T-helper 9 cell (primary cell): ENCODE results near the gene ANKRD45.
"Not testable (repeated sequence)": the region's sequence is repeated elsewhere in the genome, so short reads cannot be mapped to it uniquely, and the experiment has no call there.

ENCODE experiments used
- DNase-seq: peaks from one replicate; pipeline ENCODE4 v3.0.0-alpha.2; 2020

ANKRD45 gene

DNA sequence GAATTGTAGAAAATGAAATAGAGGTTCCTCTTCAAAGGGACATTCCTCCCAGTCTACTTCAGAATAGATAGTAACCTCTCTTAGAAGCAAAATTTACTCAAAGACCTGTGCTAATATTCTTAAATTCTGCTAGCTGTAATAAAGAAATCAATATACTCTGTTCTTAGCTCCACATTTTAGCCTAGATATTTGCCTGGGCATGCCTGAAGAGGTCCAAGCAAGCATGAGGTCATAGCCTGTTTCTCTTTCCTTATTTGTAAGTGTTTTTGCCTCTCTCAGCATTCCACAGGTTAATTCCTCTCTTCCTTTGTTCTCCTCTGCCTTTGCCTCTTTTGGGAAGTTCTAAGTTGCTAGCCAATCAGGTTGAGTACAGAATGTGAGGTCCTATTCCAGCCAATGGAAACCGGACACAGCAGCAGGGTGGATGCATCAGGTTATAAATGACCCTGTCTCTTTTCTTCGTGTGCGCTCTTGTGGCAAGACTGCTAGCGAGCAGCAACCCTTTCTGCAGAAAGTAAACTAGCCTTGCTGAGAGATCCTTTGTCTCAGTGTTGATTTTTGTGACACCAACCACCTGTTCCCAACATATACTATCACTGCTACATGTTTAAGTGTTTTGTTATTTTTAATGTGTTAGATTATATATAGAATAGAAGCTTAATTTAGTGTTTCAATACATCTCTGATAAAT is 27.1 kb downstream of the ANKRD45 start:
- DNase-seq: not testable (repeated sequence)

DNA sequence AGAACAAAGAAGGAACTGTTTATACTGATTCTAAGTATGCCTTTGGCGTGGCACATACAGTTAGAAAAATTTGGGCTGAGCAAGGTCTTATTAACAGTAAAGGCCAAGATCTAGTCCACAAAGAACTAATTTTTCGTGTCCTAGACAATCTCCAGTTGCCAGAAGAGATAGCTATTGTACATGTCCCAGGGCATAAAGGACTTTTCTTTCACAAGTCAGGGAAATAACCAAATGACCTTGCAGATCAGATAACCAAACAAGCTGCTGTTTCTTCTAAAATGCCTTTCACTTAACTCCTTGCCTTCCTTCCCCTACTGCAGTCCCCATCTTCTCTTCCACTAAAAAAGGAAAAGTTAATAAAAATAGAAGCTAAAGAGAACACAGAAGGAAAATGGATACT is 30.5 kb downstream of the ANKRD45 start:
- DNase-seq: no peak

DNA sequence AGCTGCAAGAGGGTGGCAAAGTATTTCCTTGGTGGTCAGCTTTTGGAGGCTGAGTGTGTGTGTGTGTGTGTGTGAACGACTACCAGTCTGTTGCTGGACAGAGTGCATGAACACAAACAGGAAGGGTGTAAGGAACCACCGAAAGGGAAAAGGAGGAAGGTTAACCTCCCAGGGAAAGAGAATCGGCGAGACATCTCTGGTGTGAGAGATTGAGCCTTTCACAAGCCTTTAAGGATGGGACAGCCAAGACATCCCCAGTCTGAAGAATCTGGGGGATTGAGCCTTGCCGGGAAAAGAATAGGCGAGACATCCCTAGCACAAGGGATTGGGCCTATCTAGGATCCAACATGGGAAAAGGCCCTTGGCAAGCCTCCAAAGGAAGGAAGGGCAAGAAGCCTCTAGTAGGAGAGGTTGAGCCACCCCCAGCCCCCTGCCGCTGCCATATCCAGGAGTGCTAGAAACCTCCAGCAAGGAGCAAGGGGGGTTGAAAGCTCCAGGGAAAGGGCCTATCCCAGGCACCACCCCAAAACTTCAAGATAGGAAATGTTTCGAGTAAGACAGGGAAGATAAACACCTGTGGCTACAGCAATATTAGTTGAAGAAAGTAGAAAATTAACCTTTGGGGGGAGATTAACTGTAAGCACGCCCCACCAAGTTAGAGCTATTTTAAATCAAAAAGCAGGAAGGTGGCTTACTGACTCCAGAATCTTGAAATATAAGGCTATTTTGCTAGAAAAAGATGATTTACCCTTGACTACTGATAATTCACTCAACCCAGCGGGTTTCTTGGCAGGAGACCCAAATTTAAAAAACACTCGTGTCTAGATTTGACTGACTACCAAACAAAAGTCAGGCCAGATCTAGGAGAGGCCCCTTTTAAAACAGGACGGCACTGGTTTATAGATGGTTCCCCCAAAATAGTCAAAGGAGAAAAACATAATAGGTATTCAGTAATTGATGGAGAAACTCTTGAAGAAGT is 31.3 kb downstream of the ANKRD45 start:
- no peak for DNase-seq

DNA sequence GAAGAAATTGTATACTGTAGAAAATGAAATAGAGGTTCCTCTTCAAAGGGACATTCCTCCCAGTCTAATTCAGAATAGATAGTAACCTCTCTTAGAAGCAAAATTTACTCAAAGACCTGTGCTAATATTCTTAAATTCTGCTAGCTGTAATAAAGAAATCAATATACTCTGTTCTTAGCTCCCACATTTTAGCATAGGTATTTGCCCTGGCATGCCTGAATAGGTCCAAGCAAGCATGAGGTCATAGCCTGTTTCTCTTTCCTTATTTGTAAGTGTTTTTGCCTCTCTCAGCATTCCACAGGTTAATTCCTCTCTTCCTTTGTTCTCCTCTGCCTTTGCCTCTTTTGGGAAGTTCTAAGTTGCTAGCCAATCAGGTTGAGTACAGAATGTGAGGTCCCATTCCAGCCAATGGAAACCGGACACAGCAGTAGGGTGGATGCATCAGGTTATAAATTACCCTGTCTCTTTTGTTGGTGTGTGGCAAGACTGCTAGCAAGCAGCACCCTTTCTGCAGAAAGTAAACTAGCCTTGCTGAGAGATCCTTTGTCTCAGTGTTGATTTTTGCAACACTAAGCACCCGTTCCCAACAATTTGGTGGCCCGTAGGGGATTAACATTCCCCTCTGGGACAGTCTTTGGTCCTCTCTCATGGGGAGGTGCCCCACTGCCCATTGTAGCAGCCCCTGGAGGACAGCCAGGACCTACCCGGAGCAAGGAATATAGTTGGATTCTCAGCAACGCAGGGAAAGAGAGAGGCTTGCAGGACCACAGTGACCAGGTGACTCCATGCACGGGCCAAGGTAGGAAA is 32.2 kb downstream of the ANKRD45 start:
- DNase-seq: not testable (repeated sequence)

DNA sequence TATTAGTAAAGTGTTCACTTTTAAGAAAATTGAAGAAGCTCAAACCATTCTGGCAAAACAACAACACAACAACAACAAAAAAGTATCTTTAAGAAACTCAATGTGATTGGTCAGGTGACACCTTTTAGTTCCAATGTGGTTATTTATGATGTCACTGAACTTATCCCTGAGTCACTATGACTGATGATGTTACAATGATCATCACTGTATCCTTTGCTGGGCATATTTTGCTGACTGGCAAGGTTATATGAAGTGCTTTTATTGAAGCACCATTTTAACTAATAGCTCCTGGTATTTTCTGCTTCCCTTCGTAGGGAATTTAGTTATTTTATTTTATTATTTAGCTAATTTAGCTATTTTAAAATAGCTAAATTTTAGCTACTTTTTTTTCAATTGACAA is 34.5 kb downstream of the ANKRD45 start, which contains the start of gene TEX50:
Gene TEX50 (plus strand): TSS at position 223 of the 400 bp plus-strand sequence. CDS start 184 bp downstream, outside the sequence.
- no peak for DNase-seq

GRCh38 chr1:173628888-173629287 is 40.8 kb downstream of the ANKRD45 start:
- no peak for DNase-seq

DNA sequence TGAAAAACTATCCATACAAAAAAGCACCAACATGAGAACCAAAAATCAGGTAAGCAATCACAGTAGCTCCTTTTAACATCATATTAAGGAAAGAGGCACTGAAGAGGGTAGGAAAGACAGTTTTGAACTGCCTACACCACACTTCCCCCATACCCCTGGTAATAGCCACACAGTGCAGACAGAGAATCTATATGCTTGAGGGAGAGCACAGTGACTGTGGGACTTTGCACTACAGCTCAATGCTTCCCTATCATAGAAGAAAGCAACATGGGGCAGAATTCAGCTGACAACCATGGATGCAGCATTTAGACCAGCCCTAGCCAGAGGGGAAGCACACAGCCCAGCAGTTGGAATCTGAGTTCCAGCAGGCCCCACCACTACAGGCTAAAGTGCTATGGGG is 42.4 kb downstream of the ANKRD45 start:
- DNase-seq: no peak

DNA sequence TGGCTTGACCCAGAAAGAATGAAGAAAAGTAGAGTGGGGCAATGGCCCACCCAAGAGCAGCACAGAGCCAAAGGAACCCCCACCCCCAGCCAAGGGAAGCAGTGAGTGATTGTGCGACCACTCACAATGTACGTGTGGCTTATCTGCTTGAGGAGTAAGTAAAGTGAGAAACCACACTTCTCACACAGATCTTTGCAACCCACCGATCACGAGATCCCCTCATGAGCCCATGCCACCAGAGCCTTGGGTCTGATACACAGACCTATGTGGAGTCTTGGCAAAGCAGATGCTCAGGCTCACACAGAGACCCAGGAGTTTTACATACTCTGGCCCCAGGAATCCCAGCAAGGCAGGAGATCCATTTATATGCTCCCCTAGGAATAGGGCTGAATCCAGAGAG is 52.8 kb downstream of the ANKRD45 start:
- DNase-seq: no peak

- not testable (repeated sequence) for DNase-seq
These were observed 56.6 kb downstream of the ANKRD45 start for GRCh38 chr1:173613086-173613485.

- no peak for DNase-seq
These were observed 61.0 kb downstream of the ANKRD45 start for GRCh38 chr1:173608503-173609216.

DNA sequence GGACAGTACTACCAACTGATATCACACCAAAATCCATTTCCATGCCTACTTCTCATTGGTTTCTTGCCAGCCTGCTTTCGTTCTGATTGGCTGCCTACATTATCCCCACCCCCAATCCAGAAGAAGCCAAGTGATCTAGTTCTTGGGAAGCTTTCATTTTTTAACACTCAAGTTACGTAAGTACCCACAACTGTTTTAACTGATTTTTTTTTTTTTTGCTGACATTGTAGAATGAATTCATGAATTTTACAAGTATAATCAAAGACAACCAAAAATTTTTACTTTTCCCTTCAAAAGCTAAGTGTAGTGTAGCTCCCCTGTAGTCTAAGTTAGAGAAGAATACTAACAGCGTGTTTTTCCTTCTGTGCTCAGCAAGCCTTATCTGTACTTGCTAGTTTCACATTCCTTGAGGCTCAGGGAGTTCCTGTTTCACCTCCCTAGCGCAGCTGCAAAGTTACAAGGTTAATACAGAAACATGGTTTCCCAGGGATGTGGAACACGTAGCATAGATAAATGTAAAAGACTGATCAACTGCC is 66.5 kb downstream of the ANKRD45 start, which contains the start of gene SLC9C2:
Gene SLC9C2 (minus strand): TSS at position 17 of the 536 bp plus-strand sequence. CDS start 1,296 bp downstream, outside the sequence.
- DNase-seq: no peak

DNA sequence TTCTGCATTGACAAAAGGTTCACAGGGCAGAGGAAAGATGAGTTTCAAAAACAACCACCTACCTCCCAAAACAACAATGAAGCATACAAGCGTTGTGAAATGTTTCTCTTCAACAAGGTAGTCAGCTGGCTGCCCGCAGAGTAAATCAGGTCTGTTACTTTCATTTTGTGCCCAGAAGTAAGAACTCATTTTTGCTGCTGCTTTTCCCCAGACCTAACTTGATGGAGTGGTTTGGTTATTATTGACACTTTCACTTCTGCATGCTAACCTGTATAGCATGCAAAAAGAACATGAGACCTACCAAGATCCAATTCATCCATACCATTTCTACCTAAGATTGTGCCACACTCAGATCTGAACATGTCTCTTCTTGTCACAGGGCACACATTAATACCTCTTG is 68.1 kb downstream of the ANKRD45 start:
- DNase-seq: no peak

GRCh38 chr1:173596097-173596825 is 73.4 kb downstream of the ANKRD45 start:
- DNase-seq: no peak

GRCh38 chr1:173591138-173591537 is 78.5 kb downstream of the ANKRD45 start:
- DNase-seq: not testable (repeated sequence)

- no peak for DNase-seq
These were observed 79.1 kb downstream of the ANKRD45 start for GRCh38 chr1:173590557-173590956.

GRCh38 chr1:173581383-173582079 is 88.1 kb downstream of the ANKRD45 start:
- DNase-seq: no peak

DNA sequence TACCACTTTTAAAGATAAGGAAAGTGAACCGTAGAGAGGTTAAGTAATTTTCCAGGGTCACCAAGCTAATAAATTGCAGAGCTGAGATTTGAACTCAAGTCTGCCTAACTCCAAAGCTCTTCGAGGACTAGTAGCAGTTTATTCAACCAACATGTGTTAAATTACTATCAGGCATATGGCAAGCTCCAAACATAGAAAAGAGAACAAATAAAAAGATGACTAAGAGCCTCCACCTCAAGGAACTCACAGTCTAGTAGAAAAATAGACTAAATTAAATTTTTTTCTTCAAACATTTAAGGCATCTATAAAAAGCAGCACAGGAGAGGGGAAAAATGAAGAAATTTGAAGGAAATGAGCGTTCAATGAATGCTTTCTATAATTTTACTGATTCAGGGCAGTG is 89.0 kb downstream of the ANKRD45 start:
- DNase-seq: no peak

- no peak for DNase-seq
These were observed 89.6 kb downstream of the ANKRD45 start for GRCh38 chr1:173580071-173580470.

GRCh38 chr1:173573596-173573995 is 96.1 kb downstream of the ANKRD45 start:
- no peak for DNase-seq

GRCh38 chr1:173572201-173572873 is 97.3 kb downstream of the ANKRD45 start:
- DNase-seq: no peak
